Thoracic aorta (tissue), 2 donors: ENCODE data around the gene UMPS. TPM values are rescaled to one million over a fixed set of nuclear protein-coding genes. Genes with fewer than 3 reads are reported as not detected.

Experiments
- ATAC-seq: fragments of 150-250 bp; one replicate; pipeline ENCODE4 v1.8.0; 2017; ENCODE audit warnings: low read depth; ENCODE audit not compliant: insufficient number of reproducible peaks, low FRiP score
- DNase-seq: peaks from one replicate; pipeline ENCODE4 v3.0.0-alpha.2; 2020; ENCODE audit warnings: low spot score
- H3K27ac ChIP-seq, 2 donors: fragments of 200-600 bp; sonication (generic); 1 replicate in 1 of 2; 2 replicates in 1 of 2; pipeline ENCODE4 v1.5.1; 2016; ENCODE audit warnings: mild to moderate bottlenecking in 2 of 2, moderate library complexity in 2 of 2
- H3K27me3 ChIP-seq: fragments of 200-600 bp; sonication (generic); replicated peaks from 2 replicates; pipeline ENCODE4 v1.6.0; 2016; ENCODE audit warnings: mild to moderate bottlenecking; ENCODE audit not compliant: insufficient read depth
- H3K36me3 ChIP-seq: fragments of 200-600 bp; sonication (generic); one replicate; pipeline ENCODE4 v1.5.1; 2016
- H3K4me1 ChIP-seq, 2 donors: fragments of 200-600 bp; sonication (generic); 1 replicate in 1 of 2; 2 replicates in 1 of 2; pipeline versions ENCODE4 v1.5.1 to v1.6.0; 2016; ENCODE audit warnings: low read depth in 2 of 2, mild to moderate bottlenecking in 1 of 2; ENCODE audit not compliant: control insufficient read depth in 1 of 2
- H3K4me3 ChIP-seq: fragments of 200-600 bp; sonication (generic); 2 replicates; pipeline ENCODE4 v1.5.1; 2016; ENCODE audit warnings: mild to moderate bottlenecking
- H3K9me3 ChIP-seq: fragments of 200-600 bp; sonication (generic); 2 replicates; pipeline ENCODE4 v1.5.1; 2016
- total RNA-seq, 2 donors: library from RNA; depleted of rRNA; stranded (reverse); fragments of >200 nt; gene quantifications; one replicate each; pipeline versions ENCODE4 v1.1.0 to v1.2.3, GENCODE V29; 2016
- TF ChIP-seq, protein P1 (sequence below): fragments of 200-600 bp; sonication (generic); IDR thresholded peaks from one replicate; pipeline ENCODE4 v1.5.1; 2019; ENCODE audit warnings: antibody characterized with exemption

UMPS gene
- total RNA-seq, 2 donors from 2014 or later: 20.8 to 29.6 TPM

- H3K4me3 ChIP-seq: no peak overlapping the region
- H3K4me1 ChIP-seq: no peaks in the 10 kb centered on the region
- TF ChIP-seq, protein P1, sequence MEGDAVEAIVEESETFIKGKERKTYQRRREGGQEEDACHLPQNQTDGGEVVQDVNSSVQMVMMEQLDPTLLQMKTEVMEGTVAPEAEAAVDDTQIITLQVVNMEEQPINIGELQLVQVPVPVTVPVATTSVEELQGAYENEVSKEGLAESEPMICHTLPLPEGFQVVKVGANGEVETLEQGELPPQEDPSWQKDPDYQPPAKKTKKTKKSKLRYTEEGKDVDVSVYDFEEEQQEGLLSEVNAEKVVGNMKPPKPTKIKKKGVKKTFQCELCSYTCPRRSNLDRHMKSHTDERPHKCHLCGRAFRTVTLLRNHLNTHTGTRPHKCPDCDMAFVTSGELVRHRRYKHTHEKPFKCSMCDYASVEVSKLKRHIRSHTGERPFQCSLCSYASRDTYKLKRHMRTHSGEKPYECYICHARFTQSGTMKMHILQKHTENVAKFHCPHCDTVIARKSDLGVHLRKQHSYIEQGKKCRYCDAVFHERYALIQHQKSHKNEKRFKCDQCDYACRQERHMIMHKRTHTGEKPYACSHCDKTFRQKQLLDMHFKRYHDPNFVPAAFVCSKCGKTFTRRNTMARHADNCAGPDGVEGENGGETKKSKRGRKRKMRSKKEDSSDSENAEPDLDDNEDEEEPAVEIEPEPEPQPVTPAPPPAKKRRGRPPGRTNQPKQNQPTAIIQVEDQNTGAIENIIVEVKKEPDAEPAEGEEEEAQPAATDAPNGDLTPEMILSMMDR: no peak
- no peak overlapping the region for H3K27ac ChIP-seq
- H3K27me3 ChIP-seq: no peaks in the 10 kb centered on the region
- H3K9me3 ChIP-seq: no peaks in the 10 kb centered on the region
- H3K36me3 ChIP-seq: peaks cover 8% of the 10 kb centered on the region
- DNase-seq (no peak), ATAC-seq (no peak)
Measured at GRCh38 chr3:124685481-124685880, 44.8 kb upstream of the UMPS start.

GRCh38 chr3:124686028-124686670 is 44.1 kb upstream of the UMPS start:
- no peak overlapping the region for H3K4me3 ChIP-seq
- no peak overlapping the region for H3K27ac ChIP-seq
- ATAC-seq: no peak
- DNase-seq: no peak
- H3K4me1 ChIP-seq: no peaks in the 10 kb centered on the region
- TF ChIP-seq, protein P1: no peak
- H3K9me3 ChIP-seq: no peaks in the 10 kb centered on the region
- no peaks in the 10 kb centered on the region for H3K27me3 ChIP-seq
- peaks cover 5% of the 10 kb centered on the region for H3K36me3 ChIP-seq

DNA sequence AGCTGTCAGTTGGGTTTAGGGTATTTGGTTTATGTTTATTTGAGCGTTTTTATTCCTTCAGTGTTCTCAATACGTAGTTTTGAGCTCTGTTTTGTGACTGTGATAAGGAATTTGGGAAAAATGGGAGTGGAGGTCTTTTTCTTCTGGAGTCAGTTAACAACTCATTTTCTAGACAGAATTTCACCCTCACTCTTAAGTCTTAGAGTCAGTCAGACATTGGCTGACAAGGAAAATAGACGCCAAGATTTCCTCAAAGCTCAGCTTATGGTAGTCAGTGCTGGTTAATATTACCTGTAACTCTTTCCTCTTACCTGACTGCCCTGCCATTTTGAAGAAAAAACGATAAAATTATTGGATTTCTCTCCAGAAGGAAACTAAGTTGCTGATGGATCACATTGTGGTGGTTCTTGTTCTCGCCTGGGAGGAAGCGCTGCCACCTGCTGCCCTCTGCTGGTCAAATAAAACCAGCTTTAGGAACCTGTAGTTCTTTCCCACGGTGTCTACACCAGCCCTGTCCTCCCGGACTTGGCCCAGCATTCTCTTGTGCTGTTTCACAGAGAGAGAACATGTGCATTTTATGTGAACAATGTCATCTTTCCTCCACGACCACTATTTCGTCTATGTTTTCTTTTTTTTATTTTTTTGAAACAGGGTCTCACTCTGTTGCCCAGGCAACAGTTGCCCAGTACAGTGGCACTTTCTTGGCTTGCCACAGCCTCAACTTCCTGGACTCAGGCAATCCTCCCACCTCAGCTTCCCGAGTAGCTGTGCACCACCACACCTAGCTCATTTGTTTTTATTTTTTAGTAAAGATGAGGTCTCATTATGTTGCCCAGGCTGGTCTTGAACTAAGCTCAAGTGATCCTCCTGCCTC is 41.4 kb upstream of the UMPS start:
- no peak for ATAC-seq
- Histone ChIP-seq H3K4me3 (no peak overlapping the region), H3K4me1 (no peaks in the 10 kb centered on the region), H3K9me3 (no peaks in the 10 kb centered on the region), H3K27ac (no peak overlapping the region), H3K27me3 (no peaks in the 10 kb centered on the region), H3K36me3 (no peaks in the 10 kb centered on the region)
- TF ChIP-seq, protein P1: peak; percentile 81
- peak; percentile 25 for DNase-seq

DNA sequence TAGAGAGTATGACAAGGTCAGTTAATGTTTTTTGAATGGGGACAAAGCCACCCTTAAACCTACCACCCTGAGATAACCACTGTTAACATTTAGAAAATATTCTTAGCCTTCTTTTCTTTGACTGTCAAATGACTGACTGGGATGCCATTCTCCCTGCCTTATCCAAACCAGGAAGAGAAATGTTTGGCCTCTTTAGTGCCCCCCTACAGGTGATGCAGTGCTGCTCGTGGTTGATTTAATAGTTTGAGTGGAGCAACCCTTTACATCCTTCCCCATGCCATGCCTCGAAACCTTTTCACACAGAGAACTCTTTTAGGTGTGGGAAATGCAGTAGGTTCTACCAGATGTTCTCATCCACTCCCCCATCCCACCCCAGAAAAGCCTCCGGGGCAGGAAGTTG is 38.7 kb upstream of the UMPS start:
- Histone ChIP-seq H3K4me3 (no peak overlapping the region), H3K9me3 (no peaks in the 10 kb centered on the region), H3K36me3 (no peaks in the 10 kb centered on the region), H3K4me1 (no peaks in the 10 kb centered on the region), H3K27ac (no peak overlapping the region), H3K27me3 (no peaks in the 10 kb centered on the region)
- TF ChIP-seq, protein P1: no peak
- DNase-seq: no peak
- no peak for ATAC-seq

DNA sequence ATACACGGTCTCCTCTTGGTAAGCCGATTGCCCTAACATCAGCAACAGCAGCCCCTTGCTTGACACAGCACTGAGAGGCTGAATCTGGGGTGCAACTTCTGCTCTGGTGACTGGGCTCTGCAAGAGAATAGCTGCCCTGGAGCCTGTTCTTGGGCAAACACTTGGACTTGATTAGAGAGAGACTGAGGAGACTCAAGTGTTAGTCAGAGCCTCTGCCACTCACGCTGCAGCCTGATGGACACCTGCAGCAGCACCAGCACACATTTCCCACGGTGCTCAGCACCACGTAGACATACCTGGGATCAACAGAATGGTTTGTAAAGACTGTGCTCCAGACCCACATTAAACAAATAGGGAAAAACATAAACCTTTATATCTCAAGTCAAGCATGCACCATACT is 35.8 kb upstream of the UMPS start:
- TF ChIP-seq, protein P1: no peak
- Histone ChIP-seq H3K4me1 (no peaks in the 10 kb centered on the region), H3K36me3 (peaks cover 1% of the 10 kb centered on the region), H3K27me3 (no peaks in the 10 kb centered on the region), H3K9me3 (no peaks in the 10 kb centered on the region), H3K4me3 (no peak overlapping the region), H3K27ac (no peak overlapping the region)
- no peak for DNase-seq
- ATAC-seq: no peak
